ENCODE results near the gene RNFT2.
"Not testable (repeated sequence)": the region's sequence is repeated elsewhere in the genome, so short reads cannot be mapped to it uniquely, and the experiment has no call there.

The RNFT2 gene

GRCh38 chr12:116744766-116745165 lies 6.7 kb downstream of the RNFT2 start:
- DNase-seq (ENCODE audit: low read depth in 1 of 2, low spot score in 1 of 2), result no peak

GRCh38 chr12:116745554-116745953 lies 7.4 kb downstream of the RNFT2 start:
- no peak for DNase-seq (ENCODE audit: low read depth in 1 of 2, low spot score in 1 of 2)

- DNase-seq (ENCODE audit: low read depth in 1 of 2, low spot score in 1 of 2), result no peak
These were observed 11.8 kb downstream of the RNFT2 start for GRCh38 chr12:116749884-116750283.

DNA sequence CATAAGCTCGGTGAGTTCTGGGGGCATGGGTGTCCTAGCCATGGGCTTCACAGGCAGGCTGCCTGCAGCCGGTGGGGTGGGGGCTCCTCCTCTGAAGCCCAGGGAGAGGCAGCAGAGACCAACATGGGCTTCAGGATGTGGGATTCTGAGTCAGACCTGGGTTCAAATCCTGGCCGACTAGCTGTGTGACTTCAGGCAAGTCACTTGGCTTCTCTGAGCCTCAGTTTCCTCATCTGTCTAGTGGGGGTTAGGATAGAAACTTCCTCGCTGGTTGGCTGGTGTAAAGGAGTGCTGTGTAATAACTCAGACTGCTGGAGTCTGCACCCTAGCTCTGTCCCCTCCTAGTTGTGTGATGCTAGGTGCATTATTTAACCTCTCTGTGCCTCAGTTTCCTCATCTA lies 12.2 kb downstream of the RNFT2 start:
- no peak for DNase-seq (ENCODE audit: low read depth in 1 of 2, low spot score in 1 of 2)

DNA sequence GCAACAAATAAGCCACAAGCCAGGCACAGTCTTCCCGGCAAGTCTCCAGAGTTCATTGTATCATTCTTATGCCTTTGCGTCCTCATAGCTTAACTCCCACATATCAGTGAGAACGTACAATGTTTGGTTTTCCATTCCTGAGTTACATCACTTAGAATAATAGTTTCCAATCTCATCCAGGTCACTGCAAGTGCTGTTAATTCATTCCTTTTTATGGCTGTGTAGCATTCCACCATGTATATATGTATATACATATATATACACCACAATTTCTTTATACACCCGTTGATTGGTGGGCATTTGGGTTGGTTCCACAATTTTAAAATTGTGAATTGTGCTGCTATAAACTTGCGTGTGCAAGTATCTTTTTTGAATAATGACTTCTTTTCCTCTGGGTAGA lies 16.0 kb downstream of the RNFT2 start:
- not testable (repeated sequence) for DNase-seq (ENCODE audit: low read depth in 1 of 2, low spot score in 1 of 2)

DNA sequence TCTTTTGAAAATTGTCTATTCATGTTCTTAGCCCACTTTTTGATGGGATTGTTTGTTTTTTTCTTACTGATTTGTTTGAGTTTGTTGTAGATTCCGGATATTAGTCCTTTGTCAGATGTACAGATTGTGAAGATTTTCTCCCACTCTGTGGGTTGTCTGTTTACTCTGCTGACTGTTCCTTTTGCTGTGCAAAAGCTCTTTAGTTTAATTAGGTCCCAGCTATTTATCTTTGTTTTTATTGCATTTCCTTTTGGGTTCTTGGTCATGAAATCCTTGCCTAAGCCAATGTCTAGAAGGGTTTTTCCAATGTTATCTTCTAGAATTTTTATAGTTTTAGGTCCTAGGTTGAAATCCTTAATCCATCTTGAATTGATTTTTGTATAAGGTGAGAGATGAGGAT lies 16.7 kb downstream of the RNFT2 start:
- DNase-seq (ENCODE audit: low read depth in 1 of 2, low spot score in 1 of 2), result not testable (repeated sequence)

DNA sequence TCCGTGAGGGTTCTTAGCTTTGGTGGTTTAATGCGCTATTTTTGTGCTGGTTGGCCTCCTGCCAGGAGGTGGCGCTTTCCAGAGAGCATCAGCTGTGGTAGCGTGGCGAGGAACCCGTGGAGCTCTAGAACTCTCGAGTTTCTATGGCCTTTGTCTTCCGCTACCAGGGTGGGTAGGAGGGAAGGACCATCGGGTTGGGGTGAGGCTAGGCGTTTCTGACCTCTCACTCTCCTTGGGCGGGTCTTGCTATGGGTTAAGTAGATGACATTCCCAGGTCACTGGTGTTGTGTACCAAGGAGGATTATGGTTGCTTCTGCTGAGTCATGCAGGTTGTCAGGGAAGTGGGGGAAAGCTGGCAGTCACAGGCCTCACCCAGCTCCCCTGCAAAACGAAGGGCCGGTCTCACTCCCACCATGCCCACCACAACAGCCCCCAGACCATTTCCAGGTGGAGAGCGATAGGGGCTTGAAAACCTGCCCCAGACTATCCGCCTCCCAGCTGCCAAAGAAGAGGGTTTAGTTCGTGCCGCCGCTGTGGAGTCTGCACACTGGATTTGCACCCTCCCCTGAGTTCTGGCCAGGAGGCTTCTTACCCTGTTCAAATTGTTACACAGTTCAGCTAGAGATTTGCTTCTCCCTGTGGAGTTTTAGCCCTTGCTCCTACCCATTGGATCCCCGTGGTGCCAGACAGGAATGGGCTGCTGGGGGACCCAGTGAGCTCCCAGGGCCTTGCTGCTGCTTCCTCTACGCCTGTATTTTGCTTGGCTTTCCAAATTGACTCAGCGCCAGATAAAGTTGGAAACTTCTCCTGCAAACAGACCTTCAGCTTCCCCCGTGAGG lies 21.9 kb downstream of the RNFT2 start:
- DNase-seq (ENCODE audit: low read depth in 1 of 2, low spot score in 1 of 2), result no peak

DNA sequence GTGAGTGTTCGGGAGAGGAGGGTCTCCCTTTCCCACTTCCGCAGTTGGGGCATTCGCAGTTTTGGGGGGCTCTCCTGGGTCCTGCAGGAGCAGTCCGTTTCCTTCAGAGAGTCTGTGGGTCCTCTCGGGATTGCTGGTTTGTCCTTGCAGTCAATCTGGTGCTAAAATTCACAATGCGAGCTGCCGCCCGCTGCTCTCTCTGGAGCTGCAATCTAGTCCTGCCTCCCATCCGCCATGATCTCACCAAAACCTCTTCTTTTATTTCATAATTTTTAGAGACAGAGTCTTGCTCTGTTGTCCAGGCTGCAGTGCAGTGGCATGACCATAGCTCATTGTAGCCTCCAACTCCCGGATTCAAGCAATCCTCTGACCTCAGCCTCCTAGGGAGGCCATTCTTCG lies 22.5 kb downstream of the RNFT2 start:
- no peak for DNase-seq (ENCODE audit: low read depth in 1 of 2, low spot score in 1 of 2)

GRCh38 chr12:116761499-116761898 lies 23.4 kb downstream of the RNFT2 start:
- DNase-seq (ENCODE audit: low read depth in 1 of 2, low spot score in 1 of 2), result no peak

GRCh38 chr12:116765271-116765670 lies 27.2 kb downstream of the RNFT2 start:
- no peak for DNase-seq (ENCODE audit: low read depth in 1 of 2, low spot score in 1 of 2)

GRCh38 chr12:116766285-116766684 lies 28.2 kb downstream of the RNFT2 start:
- DNase-seq (ENCODE audit: low read depth in 1 of 2, low spot score in 1 of 2), result no peak

DNA sequence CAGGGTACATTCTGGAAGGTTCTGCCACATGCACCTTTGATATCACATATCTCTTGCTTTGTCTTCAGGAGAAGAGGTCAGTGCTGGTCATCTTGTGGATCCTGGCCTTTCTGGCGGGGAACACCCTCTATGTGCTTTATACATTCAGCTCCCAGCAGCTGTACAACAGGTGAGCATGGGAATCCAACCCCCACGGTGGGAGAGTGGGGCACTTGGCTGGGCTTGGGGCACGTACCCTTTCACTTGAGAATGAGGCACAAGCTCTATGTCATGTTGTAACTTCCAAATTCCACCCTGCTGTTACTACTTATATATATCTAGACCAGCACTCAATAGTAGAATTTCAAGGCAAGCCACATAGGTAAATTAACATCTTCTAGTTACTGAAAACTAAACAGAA lies 28.6 kb downstream of the RNFT2 start:
- DNase-seq (ENCODE audit: low read depth in 1 of 2, low spot score in 1 of 2), result no peak

- DNase-seq (ENCODE audit: low read depth in 1 of 2, low spot score in 1 of 2), result no peak
These were observed 33.5 kb downstream of the RNFT2 start for GRCh38 chr12:116771651-116772050.

GRCh38 chr12:116773276-116773731 lies 35.2 kb downstream of the RNFT2 start:
- no peak for DNase-seq (ENCODE audit: low read depth in 1 of 2, low spot score in 1 of 2)

DNA sequence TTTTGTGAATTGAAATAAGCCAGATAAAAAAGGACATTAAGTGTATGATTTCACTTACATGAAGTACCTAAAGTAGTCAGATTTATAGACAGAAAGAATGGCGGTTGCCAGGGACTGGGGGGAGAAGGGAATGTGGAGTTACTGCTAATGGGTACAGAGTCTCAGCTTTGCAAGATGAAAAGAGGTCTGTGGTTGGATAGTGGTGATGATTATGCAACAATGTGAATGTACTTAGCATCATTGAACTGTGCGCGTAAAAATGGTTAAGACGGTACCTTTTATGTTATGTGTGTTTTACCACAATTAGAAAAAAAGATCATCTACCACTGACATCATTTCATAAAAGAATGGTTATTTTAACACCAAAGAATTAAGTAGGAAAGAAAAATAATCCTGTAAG lies 35.9 kb downstream of the RNFT2 start:
- DNase-seq (ENCODE audit: low read depth in 1 of 2, low spot score in 1 of 2), result no peak

GRCh38 chr12:116777245-116777644 lies 39.1 kb downstream of the RNFT2 start:
- DNase-seq (ENCODE audit: low read depth in 1 of 2, low spot score in 1 of 2), result no peak

DNA sequence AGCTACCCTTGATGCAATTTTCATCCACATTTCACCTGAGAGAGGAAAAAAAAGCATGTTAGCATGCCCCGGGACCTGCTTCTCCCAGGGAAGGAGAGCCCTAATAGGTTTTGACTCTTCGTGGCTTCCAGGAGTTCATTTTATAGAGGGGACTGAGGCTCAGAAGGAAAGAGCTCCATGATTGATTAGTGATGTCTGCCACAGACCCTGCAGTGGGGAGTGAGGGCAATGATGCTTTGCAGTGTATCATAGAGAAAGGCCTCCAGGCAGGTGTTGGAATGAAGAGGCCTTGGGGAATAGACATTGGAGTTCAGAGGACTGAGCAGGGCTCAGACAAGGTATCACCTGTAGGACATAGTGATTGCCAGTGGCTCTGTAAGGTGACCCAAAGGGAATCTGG lies 41.5 kb downstream of the RNFT2 start:
- no peak for DNase-seq (ENCODE audit: low read depth in 1 of 2, low spot score in 1 of 2)

GRCh38 chr12:116780942-116781341 lies 42.8 kb downstream of the RNFT2 start:
- DNase-seq (ENCODE audit: low read depth in 1 of 2, low spot score in 1 of 2), result no peak

DNA sequence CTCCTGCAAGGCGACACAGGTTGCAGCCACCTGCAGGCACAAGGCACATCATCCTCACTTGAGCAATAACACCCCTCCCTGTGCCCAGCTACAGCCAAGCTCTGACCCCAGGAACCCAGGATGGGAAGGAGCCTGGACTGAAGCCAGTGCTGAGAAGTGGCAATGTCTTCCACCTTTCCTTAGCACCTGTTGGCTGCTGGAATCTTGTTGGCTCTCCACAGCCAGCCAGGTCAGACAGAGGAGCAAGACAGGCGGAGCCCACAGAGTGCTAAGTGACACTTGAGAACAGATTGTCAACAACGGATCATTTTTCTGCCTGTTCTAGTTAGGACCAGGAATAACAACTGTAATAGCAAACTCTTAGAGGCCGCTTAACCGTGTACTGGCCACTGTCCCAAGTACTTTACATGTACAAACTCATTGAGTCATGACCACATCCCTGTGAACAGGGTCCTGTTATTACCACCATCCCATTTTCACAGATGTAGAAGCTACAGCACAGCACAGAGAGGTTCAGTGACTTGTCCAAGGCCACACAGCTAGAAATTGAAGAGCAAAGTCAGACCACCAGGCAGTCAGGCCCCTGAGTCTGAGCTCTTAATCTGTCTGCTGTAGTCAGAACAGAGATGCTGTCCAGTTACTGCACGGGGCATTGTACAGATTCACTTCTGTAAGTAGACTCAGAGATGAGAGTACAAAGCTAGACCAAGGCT lies 45.6 kb downstream of the RNFT2 start:
- no peak for DNase-seq (ENCODE audit: low read depth in 1 of 2, low spot score in 1 of 2)

GRCh38 chr12:116784238-116784612 lies 46.1 kb downstream of the RNFT2 start:
- no peak for DNase-seq (ENCODE audit: low read depth in 1 of 2, low spot score in 1 of 2)

DNA sequence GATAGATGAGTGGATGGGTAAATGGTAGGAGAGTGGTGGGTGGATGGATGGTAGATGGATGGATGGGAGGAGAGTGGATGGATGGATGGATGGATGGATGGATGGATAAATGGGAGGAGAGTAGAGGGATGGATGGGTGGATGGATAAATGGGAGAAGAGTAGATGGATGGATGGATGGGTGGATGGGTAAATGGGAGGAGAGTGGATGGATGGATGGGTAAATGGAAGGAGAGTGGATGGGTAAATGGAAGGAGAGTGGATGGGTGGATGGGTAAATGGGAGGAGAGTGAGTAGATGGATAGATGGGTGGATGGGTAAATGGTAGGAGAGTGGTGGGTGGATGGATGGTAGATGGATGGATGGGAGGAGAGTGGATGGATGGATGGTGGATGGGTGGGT lies 51.4 kb downstream of the RNFT2 start:
- DNase-seq (ENCODE audit: low read depth in 1 of 2, low spot score in 1 of 2), result not testable (repeated sequence)

- no peak for DNase-seq (ENCODE audit: low read depth in 1 of 2, low spot score in 1 of 2)
These were observed 52.0 kb downstream of the RNFT2 start for GRCh38 chr12:116790066-116790465.

DNA sequence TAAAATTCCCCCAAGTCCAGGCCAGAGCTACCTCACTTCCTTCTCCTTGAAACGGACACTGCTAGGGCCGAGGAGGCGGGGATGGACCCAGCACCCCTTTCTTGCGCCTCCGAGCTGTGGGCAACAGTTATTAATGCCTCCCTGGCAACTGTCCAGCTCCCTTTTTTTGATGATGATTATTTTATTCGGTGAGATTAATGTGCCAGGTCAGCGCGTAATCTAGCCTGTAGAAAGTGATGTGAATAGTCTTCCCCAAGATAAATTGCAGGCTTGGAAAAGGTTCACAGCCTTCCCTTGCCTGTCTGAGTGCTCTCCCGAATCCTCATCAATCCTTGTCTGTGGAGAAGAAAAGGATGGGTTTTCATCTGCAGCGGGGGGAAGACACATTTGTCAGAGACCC lies 54.3 kb downstream of the RNFT2 start:
- DNase-seq (ENCODE audit: low read depth in 1 of 2, low spot score in 1 of 2), result no peak
